ENCODE measurements around the gene FAM151B.

The FAM151B gene

DNA sequence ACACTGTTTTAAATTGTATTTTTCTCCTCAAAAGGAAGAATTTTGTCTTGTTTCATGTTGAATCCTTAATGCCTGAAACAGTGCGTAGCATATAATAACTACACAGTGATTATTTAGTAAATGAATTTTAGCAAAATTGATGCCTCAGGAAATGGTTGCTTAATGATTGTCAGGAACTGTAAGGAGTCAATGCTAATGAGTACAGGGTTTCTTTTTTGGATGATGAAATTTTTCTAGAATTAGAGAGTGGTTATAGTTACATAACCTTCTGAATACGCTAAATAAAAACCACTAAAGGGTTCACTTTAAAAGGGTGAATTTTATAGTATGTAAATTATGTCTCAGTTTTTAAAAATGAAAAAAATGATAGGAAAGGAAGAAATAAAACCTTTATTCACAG, 14.9 kb downstream of the FAM151B start:
- Histone ChIP-seq H3K79me1 (ENCODE audit: low read length) (no peaks in the 10 kb centered on the region), H3K4me2 (ENCODE audit: low read length) (no peak overlapping the region), H2BK5ac (ENCODE audit: low read depth, low read length, poor library complexity) (no peak overlapping the region), H2BK120ac (ENCODE audit: insufficient read depth, low read length, poor library complexity) (no peak overlapping the region), H3K9ac (ENCODE audit: low read length) (no peak overlapping the region), H2AK5ac (ENCODE audit: low read length) (no peak overlapping the region), H3K36me3 (ENCODE audit: control insufficient read depth in 1 of 2, insufficient read depth in 2 of 2, low read length in 2 of 2) (no peaks in the 10 kb centered on the region), H2BK12ac (ENCODE audit: low read length) (no peak overlapping the region), H3K9me3 (ENCODE audit: insufficient read depth, low read depth, low read length) (no peaks in the 10 kb centered on the region), H4K8ac (ENCODE audit: low read depth, low read length) (no peak overlapping the region), H3K14ac (ENCODE audit: low read length) (no peak overlapping the region), H2AFZ (ENCODE audit: insufficient read depth, low read length, poor library complexity) (no peak overlapping the region), H3K27ac (ENCODE audit: low read depth, low read length) (no peak overlapping the region), H4K91ac (ENCODE audit: low read depth, low read length) (no peak overlapping the region), H3K79me2 (ENCODE audit: control insufficient read depth, insufficient read depth, low read length, poor library complexity) (no peaks in the 10 kb centered on the region), H3K18ac (ENCODE audit: low read length) (no peak overlapping the region), H3K4me1 (ENCODE audit: control insufficient read depth in 1 of 2, insufficient read depth in 2 of 2, low read length in 2 of 2) (no peaks in the 10 kb centered on the region), H3K27me3 (ENCODE audit: insufficient read depth, low read length) (no peaks in the 10 kb centered on the region), H4K12ac (ENCODE audit: low read depth, low read length) (no peak overlapping the region), H3K4me3 (ENCODE audit: low read depth, low read length) (no peak overlapping the region), H3K23ac (ENCODE audit: low read length) (no peak overlapping the region), H3K4ac (ENCODE audit: low read depth, low read length) (no peak overlapping the region)
- no CpG with 5 or more reads among the region's 2 CpGs for WGBS (ENCODE audit: extremely low coverage, insufficient coverage, insufficient read length)
- no peak for DNase-seq

DNA sequence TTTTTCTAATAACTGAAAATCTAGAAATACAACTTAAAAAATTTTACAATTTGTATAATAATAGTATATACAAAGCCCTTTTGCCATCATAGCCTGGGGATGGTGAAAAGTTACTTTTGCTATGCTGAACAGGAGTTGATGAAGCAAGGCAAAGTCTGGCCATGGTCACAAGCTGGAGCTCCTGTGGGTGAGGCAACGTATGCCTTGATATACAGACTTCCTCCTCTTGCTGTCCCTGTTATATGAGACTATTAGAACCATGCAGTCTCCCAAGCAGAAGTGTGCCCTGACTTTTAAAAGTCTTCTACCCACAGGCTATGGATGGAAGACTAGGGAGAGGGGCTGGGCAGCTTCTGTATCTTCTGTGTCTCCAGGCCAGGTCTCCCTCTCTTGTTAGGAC, 15.7 kb downstream of the FAM151B start:
- Histone ChIP-seq H4K8ac (ENCODE audit: low read depth, low read length) (no peak overlapping the region), H3K4ac (ENCODE audit: low read depth, low read length) (no peak overlapping the region), H3K4me1 (ENCODE audit: control insufficient read depth in 1 of 2, insufficient read depth in 2 of 2, low read length in 2 of 2) (no peaks in the 10 kb centered on the region), H3K79me2 (ENCODE audit: control insufficient read depth, insufficient read depth, low read length, poor library complexity) (no peaks in the 10 kb centered on the region), H3K4me2 (ENCODE audit: low read length) (no peak overlapping the region), H2BK12ac (ENCODE audit: low read length) (no peak overlapping the region), H4K12ac (ENCODE audit: low read depth, low read length) (no peak overlapping the region), H3K18ac (ENCODE audit: low read length) (no peak overlapping the region), H4K91ac (ENCODE audit: low read depth, low read length) (no peak overlapping the region), H2BK120ac (ENCODE audit: insufficient read depth, low read length, poor library complexity) (no peak overlapping the region), H3K79me1 (ENCODE audit: low read length) (no peaks in the 10 kb centered on the region), H3K4me3 (ENCODE audit: low read depth, low read length) (no peak overlapping the region), H3K9ac (ENCODE audit: low read length) (no peak overlapping the region), H3K36me3 (ENCODE audit: control insufficient read depth in 1 of 2, insufficient read depth in 2 of 2, low read length in 2 of 2) (no peaks in the 10 kb centered on the region), H3K27ac (ENCODE audit: low read depth, low read length) (no peak overlapping the region), H2AFZ (ENCODE audit: insufficient read depth, low read length, poor library complexity) (no peak overlapping the region), H3K23ac (ENCODE audit: low read length) (no peak overlapping the region), H2BK5ac (ENCODE audit: low read depth, low read length, poor library complexity) (no peak overlapping the region), H3K14ac (ENCODE audit: low read length) (no peak overlapping the region), H3K9me3 (ENCODE audit: insufficient read depth, low read depth, low read length) (no peaks in the 10 kb centered on the region), H2AK5ac (ENCODE audit: low read length) (no peak overlapping the region), H3K27me3 (ENCODE audit: insufficient read depth, low read length) (no peaks in the 10 kb centered on the region)
- WGBS (ENCODE audit: extremely low coverage, insufficient coverage, insufficient read length): no CpG with 5 or more reads among the region's 1 CpG
- DNase-seq: no peak

DNA sequence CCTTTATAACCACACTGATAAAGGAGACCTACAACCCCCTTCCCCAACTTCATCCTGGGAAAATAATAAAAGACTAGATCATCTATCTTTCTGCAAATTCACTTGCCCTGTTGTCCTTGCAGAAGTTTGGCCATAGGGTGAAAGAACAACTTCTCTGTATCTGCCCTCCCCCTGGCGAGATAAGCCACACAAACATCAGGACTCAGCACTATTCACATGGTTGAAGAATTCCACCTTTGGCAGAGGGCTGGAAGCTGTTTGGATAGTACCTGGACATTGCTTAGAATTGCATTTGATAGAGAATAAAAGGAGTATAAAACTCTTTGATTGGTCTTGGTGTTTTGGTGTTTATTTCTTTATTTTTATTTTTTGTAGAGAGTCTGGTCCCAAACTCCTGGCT, 16.9 kb downstream of the FAM151B start:
- Histone ChIP-seq H3K9ac (ENCODE audit: low read length) (no peak overlapping the region), H2BK12ac (ENCODE audit: low read length) (no peak overlapping the region), H2AK5ac (ENCODE audit: low read length) (no peak overlapping the region), H2BK120ac (ENCODE audit: insufficient read depth, low read length, poor library complexity) (no peak overlapping the region), H2AFZ (ENCODE audit: insufficient read depth, low read length, poor library complexity) (no peak overlapping the region), H2BK5ac (ENCODE audit: low read depth, low read length, poor library complexity) (no peak overlapping the region), H3K79me2 (ENCODE audit: control insufficient read depth, insufficient read depth, low read length, poor library complexity) (no peaks in the 10 kb centered on the region), H4K12ac (ENCODE audit: low read depth, low read length) (no peak overlapping the region), H3K36me3 (ENCODE audit: control insufficient read depth in 1 of 2, insufficient read depth in 2 of 2, low read length in 2 of 2) (no peaks in the 10 kb centered on the region), H3K4me2 (ENCODE audit: low read length) (no peak overlapping the region), H3K4ac (ENCODE audit: low read depth, low read length) (no peak overlapping the region), H3K18ac (ENCODE audit: low read length) (no peak overlapping the region), H3K4me1 (ENCODE audit: control insufficient read depth in 1 of 2, insufficient read depth in 2 of 2, low read length in 2 of 2) (no peaks in the 10 kb centered on the region), H3K27ac (ENCODE audit: low read depth, low read length) (no peak overlapping the region), H4K91ac (ENCODE audit: low read depth, low read length) (no peak overlapping the region), H3K79me1 (ENCODE audit: low read length) (no peaks in the 10 kb centered on the region), H3K9me3 (ENCODE audit: insufficient read depth, low read depth, low read length) (no peaks in the 10 kb centered on the region), H4K8ac (ENCODE audit: low read depth, low read length) (no peak overlapping the region), H3K23ac (ENCODE audit: low read length) (no peak overlapping the region), H3K27me3 (ENCODE audit: insufficient read depth, low read length) (no peaks in the 10 kb centered on the region), H3K14ac (ENCODE audit: low read length) (no peak overlapping the region), H3K4me3 (ENCODE audit: low read depth, low read length) (no peak overlapping the region)
- WGBS (ENCODE audit: extremely low coverage, insufficient coverage, insufficient read length): no CpG with 5 or more reads among the region's 1 CpG
- DNase-seq: no peak

DNA sequence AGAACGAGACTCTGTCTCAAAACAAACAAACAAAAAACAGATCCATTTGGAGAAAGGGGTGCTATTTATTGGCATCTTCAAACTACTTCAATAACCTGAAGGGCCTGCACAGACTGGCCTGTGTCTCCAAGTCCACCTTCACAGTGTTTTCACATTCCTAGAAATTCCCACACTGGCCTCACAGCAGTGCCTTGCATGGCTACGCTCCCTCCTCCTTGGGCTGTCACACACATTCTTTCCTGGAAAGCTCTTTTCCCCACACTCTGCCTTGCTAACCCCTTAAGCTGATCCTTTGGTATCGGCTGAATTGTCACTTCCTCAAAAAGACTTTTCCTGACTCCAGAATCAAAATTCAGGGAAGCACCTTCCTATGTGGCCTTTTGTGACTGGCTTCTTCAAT, 19.8 kb downstream of the FAM151B start:
- Histone ChIP-seq H3K4me3 (ENCODE audit: low read depth, low read length) (no peak overlapping the region), H2BK12ac (ENCODE audit: low read length) (no peak overlapping the region), H2AFZ (ENCODE audit: insufficient read depth, low read length, poor library complexity) (no peak overlapping the region), H2AK5ac (ENCODE audit: low read length) (no peak overlapping the region), H3K4ac (ENCODE audit: low read depth, low read length) (no peak overlapping the region), H4K12ac (ENCODE audit: low read depth, low read length) (no peak overlapping the region), H3K9me3 (ENCODE audit: insufficient read depth, low read depth, low read length) (no peaks in the 10 kb centered on the region), H3K79me2 (ENCODE audit: control insufficient read depth, insufficient read depth, low read length, poor library complexity) (no peaks in the 10 kb centered on the region), H2BK120ac (ENCODE audit: insufficient read depth, low read length, poor library complexity) (no peak overlapping the region), H3K27me3 (ENCODE audit: insufficient read depth, low read length) (no peaks in the 10 kb centered on the region), H3K9ac (ENCODE audit: low read length) (no peak overlapping the region), H3K27ac (ENCODE audit: low read depth, low read length) (no peak overlapping the region), H4K8ac (ENCODE audit: low read depth, low read length) (no peak overlapping the region), H3K36me3 (ENCODE audit: control insufficient read depth in 1 of 2, insufficient read depth in 2 of 2, low read length in 2 of 2) (no peaks in the 10 kb centered on the region), H2BK5ac (ENCODE audit: low read depth, low read length, poor library complexity) (no peak overlapping the region), H3K18ac (ENCODE audit: low read length) (no peak overlapping the region), H3K23ac (ENCODE audit: low read length) (no peak overlapping the region), H3K4me2 (ENCODE audit: low read length) (no peak overlapping the region), H3K4me1 (ENCODE audit: control insufficient read depth in 1 of 2, insufficient read depth in 2 of 2, low read length in 2 of 2) (no peaks in the 10 kb centered on the region), H4K91ac (ENCODE audit: low read depth, low read length) (no peak overlapping the region), H3K14ac (ENCODE audit: low read length) (no peak overlapping the region), H3K79me1 (ENCODE audit: low read length) (no peaks in the 10 kb centered on the region)
- WGBS (ENCODE audit: extremely low coverage, insufficient coverage, insufficient read length): no CpG with 5 or more reads among the region's 3 CpGs
- DNase-seq: no peak

All from trophoblast cell (in vitro differentiated cells and primary cell).